HG03175 (cell line): ENCODE data around the gene ITGB3.

Source experiments
- ATAC-seq: cut with Tn5 transposase; IDR thresholded peaks from one replicate; pipeline ENCODE4 v1.9.1; 2021; ENCODE audit warnings: mild to moderate bottlenecking, moderate library complexity; ENCODE audit not compliant: unreplicated experiment

Gene ITGB3

GRCh38 chr17:47295874-47296255 lies 42.2 kb downstream of the ITGB3 start:
- no peak for ATAC-seq

- no peak for ATAC-seq
Observed at GRCh38 chr17:47297661-47298400, 44.2 kb downstream of the ITGB3 start.

- no peak for ATAC-seq
Observed at GRCh38 chr17:47298712-47299111, 45.1 kb downstream of the ITGB3 start.

- no peak for ATAC-seq
Observed at GRCh38 chr17:47299239-47299910, 45.7 kb downstream of the ITGB3 start.

GRCh38 chr17:47300718-47301117 lies 47.1 kb downstream of the ITGB3 start:
- ATAC-seq: no peak

DNA sequence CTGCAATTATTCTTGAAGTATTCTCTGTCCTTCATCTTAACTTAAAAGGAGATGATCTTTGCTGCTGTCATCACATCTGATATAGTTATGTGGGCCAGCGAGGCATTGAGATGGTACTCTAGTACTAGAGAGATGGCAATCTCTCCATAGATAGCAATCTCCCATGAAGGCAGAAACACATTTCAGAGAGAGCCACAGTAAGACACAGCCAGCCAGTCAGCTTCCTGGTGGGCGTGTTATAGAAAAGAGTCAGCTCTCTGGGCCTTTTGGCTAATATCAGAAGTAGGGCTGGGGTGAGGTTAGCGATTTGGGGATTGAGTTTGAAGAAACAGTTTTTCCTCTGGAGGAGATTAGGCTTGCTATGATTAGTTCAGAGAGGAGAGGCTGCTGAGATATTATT lies 47.5 kb downstream of the ITGB3 start:
- no peak for ATAC-seq

DNA sequence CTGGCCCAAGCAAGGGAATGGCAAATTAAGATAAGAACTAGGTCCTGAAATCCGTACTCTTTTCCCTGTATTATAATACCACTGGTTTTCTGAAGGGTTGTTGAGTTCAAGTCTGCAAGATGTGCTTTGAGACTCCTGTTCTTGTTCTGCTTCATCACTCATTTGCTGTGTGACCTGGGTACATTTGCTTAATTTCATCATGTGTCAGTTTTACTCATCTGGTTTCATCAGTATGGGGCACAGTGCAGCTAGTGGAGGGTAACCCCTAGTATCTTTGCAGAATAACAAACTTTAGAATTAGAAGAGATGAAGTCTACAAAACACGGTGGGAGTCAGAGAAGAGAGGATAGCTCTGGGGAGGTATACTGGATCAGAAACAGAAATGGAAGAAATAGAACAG lies 48.2 kb downstream of the ITGB3 start:
- no peak for ATAC-seq

DNA sequence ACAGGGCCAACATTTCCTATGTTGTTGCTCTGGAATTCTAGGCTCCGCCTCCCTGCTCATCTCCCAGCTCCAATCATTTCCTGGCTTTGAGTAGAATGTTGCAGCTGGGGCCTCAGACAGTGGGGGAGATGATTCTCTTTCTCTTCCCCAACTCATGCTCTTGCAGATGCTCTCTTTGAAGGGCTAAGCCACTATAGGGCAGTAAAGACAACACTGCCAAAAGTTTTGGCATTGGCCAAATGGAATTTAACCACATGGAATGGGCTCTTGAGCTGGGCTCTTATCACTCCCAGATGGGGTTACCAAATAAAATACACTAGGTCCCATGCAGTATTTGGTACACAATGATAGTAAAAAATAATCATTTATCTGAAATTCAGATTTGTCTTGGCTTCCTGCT lies 50.6 kb downstream of the ITGB3 start:
- ATAC-seq: no peak

- ATAC-seq: no peak
Observed at GRCh38 chr17:47305302-47305923, 51.8 kb downstream of the ITGB3 start.

DNA sequence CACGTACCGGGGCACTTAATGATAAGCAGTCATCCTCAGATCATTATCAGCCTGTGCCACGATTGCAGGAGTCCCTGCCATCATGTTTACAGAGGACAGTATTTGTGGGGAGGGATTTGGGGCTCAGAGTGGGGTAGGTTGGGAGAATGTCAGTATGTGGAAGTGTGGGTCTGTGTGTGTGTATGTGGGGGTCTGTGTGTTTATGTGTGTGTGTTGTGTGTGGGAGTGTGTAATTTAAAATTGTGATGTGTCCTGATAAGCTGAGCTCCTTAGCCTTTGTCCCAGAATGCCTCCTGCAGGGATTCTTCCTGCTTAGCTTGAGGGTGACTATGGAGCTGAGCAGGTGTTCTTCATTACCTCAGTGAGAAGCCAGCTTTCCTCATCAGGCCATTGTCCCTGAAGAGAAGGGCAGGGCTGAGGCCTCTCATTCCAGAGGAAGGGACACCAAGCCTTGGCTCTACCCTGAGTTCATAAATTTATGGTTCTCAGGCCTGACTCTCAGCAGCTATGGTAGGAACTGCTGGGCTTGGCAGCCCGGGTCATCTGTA lies 56.6 kb downstream of the ITGB3 start:
- no peak for ATAC-seq

- ATAC-seq: no peak
Observed at GRCh38 chr17:47311420-47311819, 57.8 kb downstream of the ITGB3 start.

- peak; percentile 49 for ATAC-seq
Observed at GRCh38 chr17:47315451-47316266, 62.0 kb downstream of the ITGB3 start.

DNA sequence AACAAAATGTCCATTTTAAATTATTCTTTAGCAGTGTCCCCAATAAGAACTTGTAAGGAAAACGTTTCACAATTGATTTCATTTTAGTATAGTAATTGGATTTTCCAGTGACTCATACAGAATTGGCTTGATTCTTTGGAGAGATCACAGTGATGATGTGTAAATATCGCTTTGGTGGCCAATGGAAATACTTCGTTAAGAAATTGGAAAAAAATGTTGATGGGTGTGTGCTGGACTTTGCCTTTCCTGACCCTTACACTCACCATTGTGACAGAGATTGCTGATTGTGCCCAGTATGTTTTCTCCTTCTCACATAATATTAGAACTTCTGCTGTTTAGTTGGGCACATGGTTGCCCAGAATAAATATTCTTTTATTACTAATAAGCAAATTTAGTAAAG lies 62.7 kb downstream of the ITGB3 start:
- ATAC-seq: no peak

DNA sequence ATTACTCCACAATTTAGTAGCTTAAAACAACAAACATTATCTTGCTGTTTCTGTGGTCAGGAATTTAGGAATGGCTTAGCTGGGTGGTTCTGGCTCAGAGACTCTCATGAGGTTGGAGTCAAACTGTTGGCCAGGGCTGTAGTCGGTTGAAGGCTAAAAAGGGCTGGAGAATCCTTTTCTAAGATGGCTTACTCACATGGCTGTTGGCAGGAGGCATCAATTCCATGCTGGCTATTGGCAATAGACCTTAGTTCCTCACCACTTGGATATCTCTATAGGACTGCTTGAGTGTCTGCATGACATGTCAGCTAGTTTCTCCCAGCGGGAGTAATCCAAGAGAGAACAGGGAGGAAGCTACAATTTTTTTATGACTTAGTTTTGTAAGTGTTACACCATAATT lies 63.5 kb downstream of the ITGB3 start:
- no peak for ATAC-seq

- no peak for ATAC-seq
Observed at GRCh38 chr17:47318197-47318918, 64.7 kb downstream of the ITGB3 start.

- no peak for ATAC-seq
Observed at GRCh38 chr17:47320879-47321502, 67.4 kb downstream of the ITGB3 start.

- peak; percentile 79 for ATAC-seq
Observed at GRCh38 chr17:47323382-47324223, 70.0 kb downstream of the ITGB3 start, which contains the start of gene EFCAB13. Gene EFCAB13, plus strand, starts transcription at chr17:47323955. Its CDS starts 4,399 bp downstream, at chr17:47328354.

DNA sequence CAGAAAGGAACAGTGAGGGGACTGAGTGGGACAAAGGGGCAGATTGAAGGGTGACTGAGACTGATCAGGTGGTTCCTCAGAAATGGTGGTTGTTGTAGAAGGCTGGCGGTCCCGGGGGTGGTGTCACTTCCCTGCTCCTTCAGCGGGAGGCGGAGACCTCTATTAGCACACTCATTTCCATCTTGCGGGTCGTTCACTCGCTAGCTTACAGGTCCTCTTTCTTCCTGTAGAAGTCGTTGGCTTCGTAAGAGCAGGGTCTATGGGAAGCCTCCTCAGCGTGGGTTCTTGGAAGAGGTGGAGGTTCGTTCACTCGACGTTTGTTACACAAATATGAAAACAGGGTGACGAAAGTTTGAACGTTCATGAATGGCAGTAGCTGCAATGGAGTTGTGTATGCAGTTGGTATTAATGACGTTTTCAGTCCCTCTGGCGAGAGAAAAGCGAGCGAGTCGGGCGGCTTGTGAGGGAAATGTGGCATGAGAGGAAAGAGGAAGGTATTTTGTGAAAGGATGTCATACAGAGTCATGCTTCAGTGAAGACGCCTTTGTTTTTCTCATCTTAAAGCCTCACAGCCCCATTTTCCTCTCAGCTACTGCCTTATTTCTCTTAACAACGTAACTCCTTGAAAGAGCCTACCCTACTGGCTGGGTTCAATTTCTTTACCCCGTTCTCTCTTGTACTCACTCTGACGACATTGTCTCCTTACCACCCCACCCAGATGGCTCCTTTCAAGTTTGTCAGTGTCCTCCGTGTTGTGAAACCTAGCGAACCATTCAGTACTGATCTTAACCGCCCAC lies 70.8 kb downstream of the ITGB3 start:
- ATAC-seq: peak; percentile 27
